GM15510 (cell line): ENCODE data around the gene CEP72.
"Not testable (repeated sequence)": the region's sequence is repeated elsewhere in the genome, so short reads cannot be mapped to it uniquely, and the experiment has no call there.

Experiments used
- POLR2A ChIP-seq: IDR thresholded peaks from 3 replicates; pipeline ENCODE4 v1.6.1; 2011; ENCODE audit warnings: borderline replicate concordance; ENCODE audit not compliant: insufficient read length; ENCODE audit errors: extremely low read depth

The CEP72 gene

GRCh38 chr5:673831-674629, 61.9 kb downstream of the CEP72 start:
- TF ChIP-seq POLR2A = no peak

DNA sequence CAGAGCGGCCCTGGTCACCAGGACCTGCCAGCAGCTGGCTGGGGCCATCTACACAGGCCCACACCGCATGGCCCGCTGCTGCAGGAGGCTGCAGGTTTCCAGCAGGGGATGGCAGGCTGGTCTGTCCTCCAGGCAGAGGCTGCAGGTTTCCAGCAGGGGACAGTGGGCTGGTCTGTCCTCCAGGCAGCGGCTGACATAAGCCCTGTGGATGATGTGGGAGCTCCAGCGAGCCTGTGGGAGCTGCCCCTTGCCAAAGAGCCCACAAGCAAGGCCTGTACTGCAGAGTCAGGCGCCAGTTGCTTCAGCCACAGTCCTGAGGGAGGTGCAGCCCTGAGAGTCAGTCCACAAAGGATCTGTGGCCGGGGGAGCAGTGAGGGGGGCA, 62.5 kb downstream of the CEP72 start:
- no peak for TF ChIP-seq POLR2A

- TF ChIP-seq POLR2A = no peak
These were observed 63.2 kb downstream of the CEP72 start for GRCh38 chr5:675111-675870.

GRCh38 chr5:675871-676698, 63.9 kb downstream of the CEP72 start:
- no peak for TF ChIP-seq POLR2A

- TF ChIP-seq POLR2A = no peak
These were observed 64.5 kb downstream of the CEP72 start for GRCh38 chr5:676699-677076.

- no peak for TF ChIP-seq POLR2A
These were observed 65.3 kb downstream of the CEP72 start for GRCh38 chr5:677131-678101.

- TF ChIP-seq POLR2A = no peak
These were observed 71.7 kb downstream of the CEP72 start for GRCh38 chr5:683551-684481.

GRCh38 chr5:684751-685216, 72.6 kb downstream of the CEP72 start:
- no peak for TF ChIP-seq POLR2A

DNA sequence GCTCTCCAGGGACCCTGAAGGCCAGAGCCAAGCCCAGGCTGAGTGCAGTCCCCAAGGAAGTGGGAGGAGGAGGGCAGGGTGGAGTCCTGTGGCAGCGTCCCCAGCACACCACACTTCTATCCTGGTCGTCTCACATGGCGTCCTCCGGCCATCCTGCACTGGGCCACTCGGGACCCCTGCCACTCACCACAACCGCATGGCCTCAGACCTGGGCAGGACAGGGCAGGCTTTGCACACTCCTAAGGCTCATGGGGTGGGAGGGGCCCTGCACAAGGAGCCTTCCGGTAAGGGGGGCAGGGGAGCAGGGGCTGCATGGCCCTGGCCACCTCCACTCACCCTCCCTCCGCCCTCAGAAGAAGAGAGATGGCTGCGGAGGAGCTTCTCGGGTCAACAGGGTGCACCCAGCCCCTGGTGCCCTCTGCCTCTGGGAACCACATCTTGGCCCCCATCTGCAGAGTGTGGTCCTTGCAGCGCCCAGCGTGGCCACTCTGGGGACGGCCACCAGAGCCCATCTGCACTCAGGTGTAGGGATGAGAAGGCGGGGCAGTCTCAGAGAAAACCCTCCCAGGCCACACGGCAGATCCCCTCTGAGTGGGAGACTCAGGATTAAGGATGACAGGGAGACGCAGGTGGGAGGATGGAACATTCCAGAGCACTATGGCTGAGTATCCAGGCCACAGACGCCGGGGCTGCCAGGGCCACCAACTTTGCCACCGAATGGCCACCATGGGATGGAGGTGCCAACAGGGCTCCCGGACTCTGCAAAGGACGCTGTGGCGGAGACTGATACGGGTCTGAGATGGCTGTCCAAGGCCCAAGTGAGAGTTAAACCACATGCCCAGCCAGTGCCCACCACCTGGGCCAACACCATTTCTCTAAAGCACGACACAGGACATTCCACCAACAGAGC, 73.4 kb downstream of the CEP72 start:
- TF ChIP-seq POLR2A = no peak

DNA sequence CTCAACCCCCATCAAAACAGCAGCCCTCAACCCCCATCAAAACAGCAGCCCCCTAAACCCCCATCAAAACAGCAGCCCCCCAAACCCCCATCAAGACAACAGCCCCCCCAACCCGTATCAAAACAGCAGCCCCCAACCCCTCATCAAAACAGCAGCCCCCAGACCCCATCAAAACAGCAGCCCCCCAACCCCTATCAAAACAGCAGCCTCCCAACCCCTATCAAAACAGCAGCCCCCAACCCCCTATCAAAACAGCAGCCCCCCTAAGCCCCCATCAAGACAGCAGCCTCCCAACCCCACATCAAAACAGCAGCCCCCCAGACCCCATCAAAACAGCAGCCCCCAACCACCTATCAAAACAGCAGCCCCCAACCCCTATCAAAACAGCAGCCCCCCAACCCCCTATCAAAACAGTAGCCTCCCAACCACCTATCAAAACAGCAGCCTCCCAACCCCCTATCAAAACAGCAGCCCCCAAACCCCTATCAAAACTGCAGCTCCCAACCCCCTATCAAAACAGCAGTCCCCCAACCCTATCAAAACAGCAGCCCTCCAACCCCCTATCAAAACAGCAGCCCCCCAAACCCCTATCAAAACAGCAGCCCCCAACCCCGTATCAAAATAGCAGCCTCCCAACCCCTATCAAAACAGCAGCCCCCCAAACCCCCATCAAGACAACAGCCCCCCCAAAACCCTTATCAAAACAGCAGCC, 79.8 kb downstream of the CEP72 start:
- TF ChIP-seq POLR2A = no peak

GRCh38 chr5:693271-694041, 81.3 kb downstream of the CEP72 start, which contains the start of gene TPPP:
TSS of gene TPPP (minus strand) at chr5:693352. CDS start at chr5:678060, 15,292 bp downstream.
- not testable (repeated sequence) for TF ChIP-seq POLR2A
